PC-3 (cell line): Measurements from ENCODE around the gene CADPS2. TPM values are rescaled to one million over a fixed set of nuclear protein-coding genes. Genes with fewer than 3 reads are reported as not detected.

Source experiments
- ATAC-seq: fragments of 200-7000 bp; cut with Tn5 transposase; 2 replicates; pipeline ENCODE4 v1.9.1; 2020; ENCODE audit warnings: mild to moderate bottlenecking, moderate library complexity
- BruUV-seq: library from RNA; stranded (reverse); fragments of 400-500 nt; replicated peaks from 2 replicates; lab custom pipeline; 2021; lab: Mats Ljungman, UMichigan
- CTCF ChIA-PET: fragments of 300-600 bp; sonication (Branson Sonifier 250); formaldehyde crosslinking; loops from one replicate; lab custom pipeline; 2022; ENCODE audit warnings: antibody characterized with exemption; lab: Charles Lee
- POLR2A ChIA-PET: fragments of 300-600 bp; sonication (Branson Sonifier 250); formaldehyde crosslinking; loops from one replicate; lab custom pipeline; 2022; ENCODE audit warnings: antibody characterized with exemption; ENCODE audit not compliant: unreplicated experiment; lab: Charles Lee
- DNase-seq: peaks from one replicate; pipeline ENCODE4 v3.0.0-alpha.2; 2015
- H2AFZ ChIP-seq: fragments of 300-600 bp; sonication (generic); 2 replicates; pipeline ENCODE4 v1.6.0; 2016; ENCODE audit warnings: antibody characterized with exemption, low read length
- H3F3A ChIP-seq: fragments of 300-600 bp; sonication (generic); one replicate; pipeline ENCODE4 v1.6.0; 2017; ENCODE audit warnings: antibody characterized with exemption, low read length, control low read depth, mild to moderate bottlenecking; ENCODE audit not compliant: unreplicated experiment
- H3K27ac ChIP-seq: fragments of 300-600 bp; sonication (generic); 2 replicates; pipeline ENCODE4 v1.5.1; 2016; ENCODE audit warnings: mild to moderate bottlenecking, low read length
- H3K27me3 ChIP-seq: fragments of 300-600 bp; sonication (generic); 2 replicates; pipeline ENCODE4 v1.6.1; 2016; ENCODE audit warnings: low read length, mixed read lengths
- H3K36me3 ChIP-seq: fragments of 300-600 bp; sonication (generic); 2 replicates; pipeline ENCODE4 v1.6.1; 2016; ENCODE audit warnings: low read depth, mixed run types, low read length, mixed read lengths
- H3K4me1 ChIP-seq: fragments of 300-600 bp; sonication (generic); 2 replicates; pipeline ENCODE4 v1.5.1; 2016; ENCODE audit warnings: low read length; ENCODE audit not compliant: insufficient read depth
- H3K4me2 ChIP-seq: fragments of 300-600 bp; sonication (generic); 2 replicates; pipeline ENCODE4 v1.6.0; 2016; ENCODE audit warnings: low read length
- H3K4me3 ChIP-seq: fragments of 300-600 bp; sonication (generic); 2 replicates; pipeline ENCODE4 v1.5.1; 2016; ENCODE audit warnings: mild to moderate bottlenecking, low read length, mixed read lengths
- H3K79me2 ChIP-seq: fragments of 300-600 bp; sonication (generic); 2 replicates; pipeline ENCODE4 v1.6.1; 2017; ENCODE audit warnings: low read length, mixed read lengths
- H3K9ac ChIP-seq: fragments of 300-600 bp; sonication (generic); 2 replicates; pipeline ENCODE4 v1.6.0; 2016; ENCODE audit warnings: mild to moderate bottlenecking, low read length
- H3K9me2 ChIP-seq: fragments of 300-600 bp; sonication (generic); replicated peaks from 2 replicates; pipeline ENCODE4 v1.6.1; 2016; ENCODE audit warnings: mixed run types, low read length, mixed read lengths
- H3K9me3 ChIP-seq: fragments of 300-600 bp; sonication (generic); 2 replicates; pipeline ENCODE4 v1.6.1; 2016; ENCODE audit warnings: low read length, mixed read lengths
- H4K20me1 ChIP-seq: fragments of 300-600 bp; sonication (generic); 2 replicates; pipeline ENCODE4 v1.6.1; 2016; ENCODE audit warnings: low read length, mixed read lengths
- EZH2 ChIP-seq: fragments of 300-600 bp; sonication (generic); IDR thresholded peaks from one replicate; pipeline ENCODE4 v1.6.1; 2017; ENCODE audit warnings: antibody characterized with exemption, mild to moderate bottlenecking, low read length; ENCODE audit not compliant: unreplicated experiment
- EZH2phosphoT487 ChIP-seq: fragments of 300-600 bp; sonication (generic); IDR thresholded peaks from 2 replicates; pipeline ENCODE4 v1.6.1; 2018; ENCODE audit warnings: mild to moderate bottlenecking, antibody characterized with exemption, low read length, borderline replicate concordance
- intact Hi-C: fragments of 100-400 bp; cut with micrococcal nuclease; formaldehyde crosslinking; loops from 2 replicates; pipeline ENCODE4 v1.9.0; 2023
- total RNA-seq: library from RNA; depleted of rRNA; stranded (reverse); fragments of >200 nt; gene quantifications from 2 replicates; pipeline ENCODE4 v1.2.3, GENCODE V29; 2014
- TF ChIP-seq, protein P1 (sequence below): fragments of 300-600 bp; sonication (generic); conservative IDR thresholded peaks from 2 replicates; pipeline ENCODE4 v1.5.1; 2017; ENCODE audit warnings: antibody characterized with exemption, low read depth, mild to moderate bottlenecking, low read length

CADPS2 gene
- total RNA-seq, 1 experiment from 2014 or later, result 9.4 TPM

DNA sequence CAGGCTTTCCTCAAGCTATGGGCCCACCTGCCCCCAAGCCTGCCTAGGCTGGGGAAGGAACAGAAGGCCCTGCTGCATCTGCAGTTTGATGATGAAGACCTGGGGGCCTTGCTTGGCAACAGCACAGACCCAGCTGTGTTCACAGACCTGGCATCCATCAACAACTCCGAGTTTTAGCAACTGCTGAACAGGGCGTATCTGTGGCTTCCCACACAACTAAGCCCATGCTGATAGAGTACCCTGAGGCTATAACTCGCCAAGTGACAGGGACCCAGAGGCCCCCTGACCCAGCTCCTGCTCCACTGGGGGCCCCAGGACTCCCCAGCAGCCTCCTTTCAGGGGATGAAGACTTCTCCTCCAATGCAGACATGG lies 36.3 kb downstream of the CADPS2 start:
- H3K36me3 ChIP-seq, result no peaks in the 10 kb centered on the region
- no TSS peak for BruUV-seq
- H3K9me3 ChIP-seq, result no peaks in the 10 kb centered on the region
- H2AFZ ChIP-seq, result no peak overlapping the region
- DNase-seq, result no peak
- H3K9me2 ChIP-seq, result no peaks in the 10 kb centered on the region
- ATAC-seq, result no peak
- no peaks in the 10 kb centered on the region for H4K20me1 ChIP-seq
- ChIA-PET CTCF (no interaction called here), POLR2A (no interaction called here)
- H3K4me2 ChIP-seq, result no peak overlapping the region
- TF ChIP-seq EZH2phosphoT487, result no peak
- TF ChIP-seq, protein P1, sequence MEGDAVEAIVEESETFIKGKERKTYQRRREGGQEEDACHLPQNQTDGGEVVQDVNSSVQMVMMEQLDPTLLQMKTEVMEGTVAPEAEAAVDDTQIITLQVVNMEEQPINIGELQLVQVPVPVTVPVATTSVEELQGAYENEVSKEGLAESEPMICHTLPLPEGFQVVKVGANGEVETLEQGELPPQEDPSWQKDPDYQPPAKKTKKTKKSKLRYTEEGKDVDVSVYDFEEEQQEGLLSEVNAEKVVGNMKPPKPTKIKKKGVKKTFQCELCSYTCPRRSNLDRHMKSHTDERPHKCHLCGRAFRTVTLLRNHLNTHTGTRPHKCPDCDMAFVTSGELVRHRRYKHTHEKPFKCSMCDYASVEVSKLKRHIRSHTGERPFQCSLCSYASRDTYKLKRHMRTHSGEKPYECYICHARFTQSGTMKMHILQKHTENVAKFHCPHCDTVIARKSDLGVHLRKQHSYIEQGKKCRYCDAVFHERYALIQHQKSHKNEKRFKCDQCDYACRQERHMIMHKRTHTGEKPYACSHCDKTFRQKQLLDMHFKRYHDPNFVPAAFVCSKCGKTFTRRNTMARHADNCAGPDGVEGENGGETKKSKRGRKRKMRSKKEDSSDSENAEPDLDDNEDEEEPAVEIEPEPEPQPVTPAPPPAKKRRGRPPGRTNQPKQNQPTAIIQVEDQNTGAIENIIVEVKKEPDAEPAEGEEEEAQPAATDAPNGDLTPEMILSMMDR, result no peak
- TF ChIP-seq EZH2, result no peak
- no peaks in the 10 kb centered on the region for H3K79me2 ChIP-seq
- H3K9ac ChIP-seq, result no peak overlapping the region
- H3K4me3 ChIP-seq, result no peak overlapping the region
- no peaks in the 10 kb centered on the region for H3F3A ChIP-seq
- 0 out of 2 replicates have a peak, but pooled peaks cover 2% of the 10 kb centered on the region for H3K4me1 ChIP-seq
- no peak overlapping the region for H3K27ac ChIP-seq
- intact Hi-C loops, result no loop called here
- no peaks in the 10 kb centered on the region for H3K27me3 ChIP-seq

DNA sequence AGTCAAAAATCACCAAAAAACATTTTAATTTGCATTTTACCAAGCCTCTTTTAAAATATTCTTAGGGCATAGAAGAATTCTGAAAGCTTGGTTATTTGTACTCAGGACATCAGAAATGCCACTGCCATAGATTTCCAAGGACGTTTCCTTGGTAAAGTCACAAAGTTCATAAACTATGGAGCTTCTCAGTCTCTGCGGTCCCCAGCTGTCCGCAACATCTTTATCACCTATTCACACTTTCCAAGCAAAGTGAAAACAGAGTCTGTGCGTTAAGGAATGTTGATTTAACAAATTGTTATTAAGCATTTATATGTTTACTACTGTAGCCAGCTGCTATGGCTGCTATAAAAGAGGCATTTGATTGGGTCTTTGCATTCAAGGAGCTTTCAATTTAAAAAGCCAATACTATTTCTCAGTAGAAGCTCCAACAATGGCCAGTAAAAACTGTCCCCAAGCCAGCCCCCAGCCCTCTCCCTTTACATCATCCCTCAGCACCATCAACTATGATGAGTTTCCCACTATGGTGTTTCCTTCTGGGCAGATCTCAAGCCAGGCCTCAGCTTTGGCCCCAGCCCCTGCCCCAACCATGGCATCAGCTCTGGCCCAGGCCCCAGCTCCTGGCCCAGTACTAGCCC lies 36.8 kb downstream of the CADPS2 start:
- H3K9me2 ChIP-seq, result no peaks in the 10 kb centered on the region
- no peak overlapping the region for H3K4me3 ChIP-seq
- intact Hi-C loops, result no loop called here
- H3K27ac ChIP-seq, result no peak overlapping the region
- no peaks in the 10 kb centered on the region for H3K79me2 ChIP-seq
- H4K20me1 ChIP-seq, result no peaks in the 10 kb centered on the region
- no peaks in the 10 kb centered on the region for H3K36me3 ChIP-seq
- ChIA-PET POLR2A (no interaction called here), CTCF (no interaction called here)
- no peak overlapping the region for H3K9ac ChIP-seq
- no peaks in the 10 kb centered on the region for H3F3A ChIP-seq
- TF ChIP-seq EZH2phosphoT487 (no peak), EZH2 (no peak)
- TF ChIP-seq, protein P1, result no peak
- no peaks in the 10 kb centered on the region for H3K27me3 ChIP-seq
- DNase-seq (no peak), ATAC-seq (no peak)
- no TSS peak for BruUV-seq
- no peak overlapping the region for H2AFZ ChIP-seq
- H3K9me3 ChIP-seq, result no peaks in the 10 kb centered on the region
- 0 out of 2 replicates have a peak, but pooled peaks cover 7% of the 10 kb centered on the region for H3K4me1 ChIP-seq
- no peak overlapping the region for H3K4me2 ChIP-seq

DNA sequence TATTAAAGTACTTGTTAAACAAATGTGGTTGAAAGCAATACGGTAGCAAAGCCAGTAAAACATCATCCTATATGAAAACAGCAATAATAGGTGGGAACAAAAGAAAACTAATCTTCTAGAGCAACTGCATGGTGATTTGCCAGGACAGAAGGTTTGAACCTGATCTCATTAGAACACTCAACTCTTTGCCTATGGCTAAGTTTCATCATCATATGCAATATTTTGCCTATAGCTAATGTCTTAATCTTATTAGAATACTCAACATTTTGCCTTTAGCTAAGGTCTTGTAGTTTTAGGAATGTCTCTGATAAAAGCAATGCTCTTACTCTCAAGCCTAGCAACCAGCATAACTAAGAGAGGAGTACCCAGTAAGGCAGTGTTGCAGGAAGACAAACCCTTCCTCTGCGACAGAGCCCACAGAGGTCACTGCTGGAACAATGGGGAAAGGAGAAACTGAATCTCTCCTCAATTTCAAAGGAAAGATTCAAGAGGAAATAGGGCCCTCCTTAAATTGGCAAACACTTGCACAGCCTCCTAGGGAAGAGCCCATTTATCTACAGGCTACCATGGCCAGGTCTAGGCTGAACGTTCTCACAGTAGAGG lies 38.3 kb downstream of the CADPS2 start:
- TF ChIP-seq, protein P1, result no peak
- TF ChIP-seq EZH2phosphoT487, result no peak
- Histone ChIP-seq H3K36me3 (no peaks in the 10 kb centered on the region), H3K27me3 (no peaks in the 10 kb centered on the region), H2AFZ (no peak overlapping the region), H3K4me2 (no peak overlapping the region), H3K4me3 (no peak overlapping the region), H3K9ac (no peak overlapping the region), H3F3A (no peaks in the 10 kb centered on the region), H3K4me1 (0 out of 2 replicates have a peak, but pooled peaks cover 7% of the 10 kb centered on the region), H3K27ac (no peak overlapping the region), H3K9me2 (no peaks in the 10 kb centered on the region), H3K79me2 (no peaks in the 10 kb centered on the region), H3K9me3 (no peaks in the 10 kb centered on the region), H4K20me1 (no peaks in the 10 kb centered on the region)
- DNase-seq (no peak), ATAC-seq (no peak)
- ChIA-PET POLR2A (no interaction called here), CTCF (no interaction called here)
- BruUV-seq, result no TSS peak
- intact Hi-C loops, result no loop called here
